HEK293 (cell line): ENCODE results near the gene MITF.

Source experiments
- ZNF175 ChIP-seq: fragments of 450-650 bp; formaldehyde crosslinking; IDR thresholded peaks from 2 replicates; pipeline ENCODE4 v1.5.1; 2016; ENCODE audit warnings: missing biosample characterization, missing genetic modification characterization
- TF ChIP-seq, protein P1 (sequence below): fragments of 450-650 bp; formaldehyde crosslinking; IDR thresholded peaks from 2 replicates; pipeline ENCODE4 v1.5.1; 2016; ENCODE audit warnings: missing biosample characterization, missing genetic modification characterization

DNA sequence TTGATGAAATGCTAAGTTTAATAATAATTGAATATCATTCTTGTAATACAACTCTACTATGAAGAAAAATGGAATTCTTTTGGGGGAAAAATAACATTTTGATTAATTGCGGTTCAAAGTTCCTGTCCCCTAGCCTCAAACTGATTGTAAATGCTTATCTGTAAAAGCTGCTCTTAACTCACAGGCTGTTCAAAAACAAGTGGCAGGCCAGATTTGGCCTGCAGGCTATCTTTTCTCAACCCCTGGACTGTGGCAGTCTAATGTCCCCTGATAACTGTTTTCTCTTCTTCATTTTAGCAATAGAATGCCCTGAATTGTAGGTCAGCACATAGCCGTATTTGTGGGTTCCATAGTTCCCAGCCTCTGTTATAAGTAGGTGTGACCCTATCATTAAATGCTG, 236.8 kb downstream of the MITF start:
- TF ChIP-seq, protein P1, sequence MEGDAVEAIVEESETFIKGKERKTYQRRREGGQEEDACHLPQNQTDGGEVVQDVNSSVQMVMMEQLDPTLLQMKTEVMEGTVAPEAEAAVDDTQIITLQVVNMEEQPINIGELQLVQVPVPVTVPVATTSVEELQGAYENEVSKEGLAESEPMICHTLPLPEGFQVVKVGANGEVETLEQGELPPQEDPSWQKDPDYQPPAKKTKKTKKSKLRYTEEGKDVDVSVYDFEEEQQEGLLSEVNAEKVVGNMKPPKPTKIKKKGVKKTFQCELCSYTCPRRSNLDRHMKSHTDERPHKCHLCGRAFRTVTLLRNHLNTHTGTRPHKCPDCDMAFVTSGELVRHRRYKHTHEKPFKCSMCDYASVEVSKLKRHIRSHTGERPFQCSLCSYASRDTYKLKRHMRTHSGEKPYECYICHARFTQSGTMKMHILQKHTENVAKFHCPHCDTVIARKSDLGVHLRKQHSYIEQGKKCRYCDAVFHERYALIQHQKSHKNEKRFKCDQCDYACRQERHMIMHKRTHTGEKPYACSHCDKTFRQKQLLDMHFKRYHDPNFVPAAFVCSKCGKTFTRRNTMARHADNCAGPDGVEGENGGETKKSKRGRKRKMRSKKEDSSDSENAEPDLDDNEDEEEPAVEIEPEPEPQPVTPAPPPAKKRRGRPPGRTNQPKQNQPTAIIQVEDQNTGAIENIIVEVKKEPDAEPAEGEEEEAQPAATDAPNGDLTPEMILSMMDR (tag by site-specific recombination) = no peak
- TF ChIP-seq ZNF175 (tag by site-specific recombination) = no peak
